ENCODE data around the gene CCDC106.

CCDC106 gene

GRCh38 chr19:55621673-55622231 lies 26.3 kb upstream of the CCDC106 start (continued):
- no peak for TF ChIP-seq KLF1 (tag by site-specific recombination; IDR thresholded peaks at IDR 0.05)

- POLR2A ChIA-PET: interaction anchor here (0.5 to 9.1 kb wide), 3 partner anchors 17 to 519 kb away, joined by 3 to 75 read pairs (median 5); partner anchors contain the start of genes FIZ1, ZNF444 and ZNF865
- Histone ChIP-seq H3K36me3 (ENCODE audit: control insufficient read depth in 2 of 2, insufficient read depth in 1 of 2, low read length in 2 of 2) (peaks cover 2 to 5% of the 10 kb centered on the region in 2 experiments; a peak in 2 of 3 replicates), H3K9me3 (ENCODE audit: control insufficient read depth, insufficient read depth, low read depth, low read length) (no peaks in the 10 kb centered on the region), H3K27ac (ENCODE audit: extremely low read depth, low read depth, low read length) (no peak overlapping the region), H3K4me3 (ENCODE audit: low read depth, low read length) (no peak overlapping the region), H3K4me1 (ENCODE audit: control insufficient read depth, insufficient read depth, low read length) (peaks cover 5% of the 10 kb centered on the region)
- CTCF ChIA-PET: interaction anchor here (0.9 to 5.3 kb wide), 7 partner anchors 9 to 155 kb away, joined by 3 to 30 read pairs (median 4); partner anchors contain the start of gene ZNF865
- no peak for TF ChIP-seq ZXDB (tag by site-specific recombination; IDR thresholded peaks at IDR 0.05)
- no peak for TF ChIP-seq ZSCAN30 (tag by site-specific recombination; IDR thresholded peaks at IDR 0.05)
- TF ChIP-seq ZNF521 (tag by site-specific recombination; IDR thresholded peaks at IDR 0.05): no peak
- no peak for TF ChIP-seq ZNF174 (tag by site-specific recombination; IDR thresholded peaks at IDR 0.05)
- no peak for TF ChIP-seq BCL11A (tag by site-specific recombination; IDR thresholded peaks at IDR 0.05; ENCODE audit: low read depth)
- no peak for TF ChIP-seq ZBTB10 (tag by site-specific recombination; IDR thresholded peaks at IDR 0.05)
- TF ChIP-seq ZNF707 (tag by site-specific recombination; IDR thresholded peaks at IDR 0.05): no peak
- no peak for TF ChIP-seq ZNF561 (tag by site-specific recombination; IDR thresholded peaks at IDR 0.05; ENCODE audit: borderline replicate concordance)
Measured at GRCh38 chr19:55622242-55622969, 25.6 kb upstream of the CCDC106 start.

GRCh38 chr19:55623130-55623529 lies 24.9 kb upstream of the CCDC106 start:
- TF ChIP-seq KLF16 (tag by site-specific recombination; IDR thresholded peaks at IDR 0.05) (no peak), ZNF768 (tag by site-specific recombination; IDR thresholded peaks at IDR 0.05) (no peak), ZNF266 (tag by site-specific recombination; IDR thresholded peaks at IDR 0.05; ENCODE audit: low read depth) (no peak), KLF9 (tag by site-specific recombination; IDR thresholded peaks at IDR 0.05; ENCODE audit: low read depth) (no peak), ZNF837 (tag by site-specific recombination; IDR thresholded peaks at IDR 0.05) (no peak), ZSCAN5A (tag by site-specific recombination; IDR thresholded peaks at IDR 0.05) (no peak), ZNF544 (tag by site-specific recombination; IDR thresholded peaks at IDR 0.05) (no peak), ZFP41 (tag by site-specific recombination; IDR thresholded peaks at IDR 0.05; ENCODE audit: borderline replicate concordance) (no peak), SP2 (tag by site-specific recombination; IDR thresholded peaks at IDR 0.05) (no peak), SP3 (tag by site-specific recombination; IDR thresholded peaks at IDR 0.05) (no peak), ZNF830 (tag by site-specific recombination; IDR thresholded peaks at IDR 0.05; ENCODE audit: low read depth) (no peak), INSM2 (tag by site-specific recombination; IDR thresholded peaks at IDR 0.05) (no peak), ZNF639 (tag by site-specific recombination; IDR thresholded peaks at IDR 0.05) (no peak), ZNF214 (tag by site-specific recombination; IDR thresholded peaks at IDR 0.05; ENCODE audit: borderline replicate concordance) (no peak)
- H3K9me3 ChIP-seq (ENCODE audit: control insufficient read depth, insufficient read depth, low read depth, low read length): no peaks in the 10 kb centered on the region
- H3K36me3 ChIP-seq (ENCODE audit: control insufficient read depth in 2 of 2, insufficient read depth in 1 of 2, low read length in 2 of 2): peaks cover 0 to 5% of the 10 kb centered on the region in 2 experiments; a peak in 1 of 3 replicates
- H3K27ac ChIP-seq (ENCODE audit: extremely low read depth, low read depth, low read length): no peak overlapping the region
- CTCF ChIA-PET: interaction anchor here (0.9 to 5.3 kb wide), 7 partner anchors 8 to 155 kb away, joined by 3 to 30 read pairs (median 4); partner anchors contain the start of gene ZNF865
- POLR2A ChIA-PET: interaction anchor here (0.5 to 9.1 kb wide), 3 partner anchors 18 to 518 kb away, joined by 3 to 75 read pairs (median 5); partner anchors contain the start of genes FIZ1, ZNF444 and ZNF865
- H3K4me1 ChIP-seq (ENCODE audit: control insufficient read depth, insufficient read depth, low read length): peaks cover 5% of the 10 kb centered on the region
- H3K4me3 ChIP-seq (ENCODE audit: low read depth, low read length): no peak overlapping the region
